GM19099 (cell line): Measurements from ENCODE around the gene ABCB11.

Experiments
- POLR2A ChIP-seq: IDR thresholded peaks from 3 replicates; pipeline ENCODE4 v1.6.1; 2011; ENCODE audit warnings: low read depth; ENCODE audit not compliant: insufficient read length; ENCODE audit errors: extremely low read depth

The ABCB11 gene

GRCh38 chr2:169031202-169031601 is at the start of gene ABCB11:
ABCB11 (minus strand) TSS chr2:169031324; CDS start chr2:169018125, 13,199 bp downstream.
- no peak for TF ChIP-seq POLR2A

- no peak for TF ChIP-seq POLR2A
Observed at GRCh38 chr2:169080250-169081069, 49.3 kb upstream of the ABCB11 start.

GRCh38 chr2:169077674-169078240 is 46.6 kb upstream of the ABCB11 start:
- TF ChIP-seq POLR2A = no peak

GRCh38 chr2:169073963-169074751 is 43.0 kb upstream of the ABCB11 start:
- TF ChIP-seq POLR2A = no peak

GRCh38 chr2:169073211-169073962 is 42.3 kb upstream of the ABCB11 start:
- no peak for TF ChIP-seq POLR2A

GRCh38 chr2:169072163-169072925 is 41.2 kb upstream of the ABCB11 start:
- no peak for TF ChIP-seq POLR2A

- TF ChIP-seq POLR2A = no peak
Observed at GRCh38 chr2:169071455-169071854, 40.3 kb upstream of the ABCB11 start.

- TF ChIP-seq POLR2A = no peak
Observed at GRCh38 chr2:169069833-169070232, 38.7 kb upstream of the ABCB11 start.

GRCh38 chr2:169069341-169069740 is 38.2 kb upstream of the ABCB11 start, which contains the start of gene DHRS9:
DHRS9 (plus strand) TSS chr2:169069563; CDS start chr2:169081582, 12,019 bp downstream.
- no peak for TF ChIP-seq POLR2A

- no peak for TF ChIP-seq POLR2A
Observed at GRCh38 chr2:169066897-169067296, 35.8 kb upstream of the ABCB11 start.

GRCh38 chr2:169065864-169066517 is 34.9 kb upstream of the ABCB11 start:
- no peak for TF ChIP-seq POLR2A

- TF ChIP-seq POLR2A = no peak
Observed at GRCh38 chr2:169065422-169065821, 34.3 kb upstream of the ABCB11 start.

GRCh38 chr2:169050476-169051240 is 19.5 kb upstream of the ABCB11 start:
- TF ChIP-seq POLR2A = no peak
